Measurements from ENCODE around the gene EEF1AKMT4.

The EEF1AKMT4 gene

DNA sequence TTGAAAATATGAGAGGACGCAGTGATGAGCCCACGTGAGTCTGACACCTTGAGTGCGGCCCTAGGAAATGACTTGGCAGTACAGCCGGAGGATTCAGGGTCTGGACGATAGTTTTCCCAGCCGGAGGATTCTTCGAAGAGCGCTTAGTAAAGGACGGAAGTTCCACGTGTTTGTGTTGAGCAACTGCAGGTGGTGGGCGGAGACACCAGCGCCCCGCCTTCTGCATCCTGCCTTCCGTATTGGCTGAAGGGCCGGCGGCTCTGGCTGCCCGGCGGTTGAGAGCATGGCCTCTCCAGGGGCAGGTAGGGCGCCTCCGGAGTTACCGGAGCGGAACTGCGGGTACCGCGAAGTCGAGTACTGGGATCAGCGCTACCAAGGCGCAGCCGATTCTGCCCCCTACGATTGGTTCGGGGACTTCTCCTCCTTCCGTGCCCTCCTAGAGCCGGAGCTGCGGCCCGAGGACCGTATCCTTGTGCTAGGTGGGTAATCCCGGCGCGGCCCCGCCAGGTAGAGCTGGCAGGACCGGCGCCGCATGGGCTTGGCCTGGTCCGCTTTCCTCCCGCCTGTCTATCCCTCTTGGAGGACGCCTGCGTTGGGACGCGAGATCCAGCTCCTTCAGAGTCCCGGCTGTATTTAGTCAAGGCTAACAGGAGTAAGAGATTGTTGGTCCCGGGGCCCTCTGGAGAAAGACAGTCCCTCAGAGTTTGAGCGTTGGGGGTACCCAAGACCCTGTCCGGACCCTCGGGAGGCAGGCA is at the start of gene EEF1AKMT4:
EEF1AKMT4 (plus strand) TSS at position 261 of the 755 bp plus-strand sequence; CDS start at position 284, 23 bp downstream.
- DNase-seq, result peak; percentile 97

DNA sequence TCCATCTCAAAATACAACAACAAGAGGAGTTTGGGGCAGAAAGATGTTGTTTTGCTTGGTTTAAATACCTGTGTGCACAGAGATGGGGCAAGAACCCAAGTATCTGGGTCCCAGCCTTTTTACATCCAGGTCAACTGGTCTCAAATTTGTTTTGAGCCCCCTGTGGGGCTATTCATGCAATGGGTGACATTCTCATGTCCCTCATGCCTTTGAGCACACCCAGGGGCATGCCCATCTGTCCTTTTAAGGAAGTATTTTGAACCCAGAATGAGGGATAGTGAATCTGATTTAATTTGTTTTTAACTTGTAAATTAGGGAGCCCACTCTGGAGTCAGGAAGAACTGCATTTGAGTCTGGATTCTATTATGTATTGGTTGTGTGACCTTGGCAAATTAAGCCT is 48.6 kb upstream of the EEF1AKMT4 start:
- DNase-seq, result no peak

- no peak for DNase-seq
Observed at GRCh38 chr3:184203526-184203925, 45.9 kb upstream of the EEF1AKMT4 start.

DNA sequence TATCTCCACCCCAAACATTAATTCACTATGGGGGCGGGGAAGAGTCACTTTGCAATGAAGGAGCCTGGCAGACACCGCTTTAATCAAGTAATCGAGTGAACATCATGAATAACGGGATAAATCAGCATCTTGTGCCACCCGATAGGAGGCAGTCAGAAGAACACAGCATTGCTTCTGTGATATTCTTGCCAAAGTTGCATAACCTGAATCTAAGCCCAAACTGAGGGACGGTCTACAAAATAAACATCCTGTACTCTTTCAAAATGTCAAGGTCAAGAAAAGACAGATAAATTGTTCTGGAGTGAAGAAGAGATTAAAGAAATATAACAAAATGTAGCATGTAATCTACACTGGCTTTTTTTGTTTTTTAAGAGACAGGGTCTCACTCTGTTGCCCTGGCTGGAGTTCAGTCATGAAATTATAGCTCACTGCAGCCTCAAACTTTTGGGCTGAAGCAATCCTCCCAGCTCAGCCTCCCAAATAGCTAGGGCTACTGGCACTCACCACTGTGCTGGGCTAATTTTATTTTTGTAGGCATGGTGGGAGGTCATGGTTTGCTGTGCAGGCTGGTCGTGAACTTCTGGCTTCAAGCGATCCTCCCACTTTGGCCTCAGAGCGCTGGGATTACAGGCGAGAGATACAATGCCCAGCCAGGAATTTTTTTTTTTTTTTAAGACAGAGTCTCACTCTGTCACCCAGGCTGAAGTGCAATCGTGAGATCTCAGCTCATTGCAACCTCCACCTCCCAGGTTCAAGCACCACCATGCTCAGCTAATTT is 40.1 kb upstream of the EEF1AKMT4 start:
- DNase-seq, result no peak

DNA sequence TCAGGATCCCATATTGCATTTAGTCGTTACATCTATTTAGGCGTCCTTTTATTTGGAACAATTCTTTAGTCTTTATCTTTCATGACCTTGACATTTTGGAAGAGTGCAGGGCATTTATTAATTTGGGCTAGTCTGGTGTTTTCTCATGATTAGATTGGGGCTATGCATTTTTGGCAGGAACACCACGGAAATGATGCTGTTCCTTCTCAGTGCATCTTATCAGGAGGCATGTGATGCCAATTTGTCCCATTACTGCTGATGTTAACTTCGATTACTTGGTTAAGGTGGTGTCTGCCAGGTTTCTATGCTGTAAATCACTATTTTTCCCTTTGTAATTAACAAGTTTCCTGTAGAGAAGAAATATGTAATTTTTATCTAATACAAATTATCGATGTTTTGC is 38.2 kb upstream of the EEF1AKMT4 start:
- no peak for DNase-seq

DNA sequence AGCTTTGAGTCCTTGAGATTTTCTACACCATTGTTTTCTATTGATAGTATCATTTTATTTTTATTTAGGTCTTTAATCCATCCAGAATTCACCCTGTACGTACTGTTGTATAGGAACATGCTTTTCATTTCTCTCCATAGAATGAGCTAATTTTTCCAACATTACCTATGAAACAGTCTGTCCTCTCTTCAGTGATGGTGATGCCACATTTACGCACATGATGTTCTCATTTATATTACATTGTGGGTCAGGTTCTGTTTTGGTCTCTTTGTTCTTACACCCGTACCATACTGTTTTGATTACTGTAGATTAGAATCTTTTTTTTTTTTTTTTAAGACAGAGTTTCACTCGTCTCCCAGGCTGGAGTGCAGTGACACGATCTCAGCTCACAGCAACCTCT is 37.8 kb upstream of the EEF1AKMT4 start:
- DNase-seq, result no peak

- DNase-seq, result no peak
Observed at GRCh38 chr3:184218814-184219213, 30.7 kb upstream of the EEF1AKMT4 start.

- no peak for DNase-seq
Observed at GRCh38 chr3:184222521-184222920, 27.0 kb upstream of the EEF1AKMT4 start.

DNA sequence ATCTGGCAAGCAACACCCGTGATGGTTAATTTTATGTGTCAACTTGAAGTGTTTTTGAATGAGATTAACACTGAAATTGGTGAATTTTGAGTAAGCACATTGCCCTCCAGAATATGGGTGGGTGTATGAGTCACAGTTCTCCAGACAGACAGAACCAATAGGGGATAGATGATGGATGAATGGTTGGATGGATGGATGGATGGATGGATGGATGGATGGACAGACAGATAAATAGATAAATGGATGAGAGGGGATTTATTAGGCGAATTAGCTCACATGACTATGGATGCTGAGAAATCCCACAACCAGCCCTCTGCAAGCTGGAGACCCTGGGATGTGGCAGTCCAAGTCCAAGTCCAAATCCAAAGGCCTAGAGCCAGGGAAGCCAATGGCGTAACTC is 25.5 kb upstream of the EEF1AKMT4 start:
- DNase-seq, result no peak

GRCh38 chr3:184227481-184227935 is 22.0 kb upstream of the EEF1AKMT4 start:
- DNase-seq, result peak; percentile 53

DNA sequence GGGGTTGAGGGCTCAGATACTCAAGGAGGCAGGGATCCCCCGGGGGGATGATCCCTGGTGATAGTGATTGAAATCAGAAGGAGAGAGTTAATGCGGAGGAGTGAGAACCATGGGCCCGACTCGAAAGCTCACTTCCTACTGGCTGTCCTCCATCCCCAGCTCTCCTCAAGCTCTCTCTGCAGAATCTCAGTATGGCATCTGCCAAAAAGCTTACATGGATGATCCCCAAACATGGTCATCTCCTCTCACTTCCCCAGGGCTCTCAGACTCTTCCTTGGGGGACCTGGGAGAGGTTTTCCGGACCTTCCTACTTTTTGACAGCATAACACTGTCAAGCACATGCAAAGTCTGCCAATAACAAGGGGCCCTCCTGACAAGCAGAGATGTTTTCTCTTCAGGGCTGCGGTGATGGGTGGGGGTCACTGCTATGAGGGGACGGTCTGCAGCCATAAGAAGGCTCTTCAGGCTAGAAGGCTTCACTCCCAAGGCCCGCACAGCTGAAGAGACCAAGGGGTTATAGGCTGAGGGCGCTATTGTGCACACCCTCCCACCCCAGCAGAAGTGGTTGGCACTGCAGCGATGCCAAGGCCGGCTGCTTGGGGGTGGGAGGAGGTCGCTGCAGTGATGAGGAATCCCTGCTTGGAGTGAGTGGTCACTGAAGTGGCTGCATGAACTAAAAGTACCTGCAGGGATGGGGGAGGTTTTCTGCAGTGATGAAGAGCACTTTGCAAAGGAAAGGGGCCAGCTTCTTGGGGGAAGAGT is 20.9 kb upstream of the EEF1AKMT4 start:
- DNase-seq, result no peak

GRCh38 chr3:184229394-184230080 is 19.9 kb upstream of the EEF1AKMT4 start, which contains the start of gene VWA5B2:
Gene VWA5B2, plus strand, starts transcription at chr3:184229585. Its CDS starts 944 bp downstream, at chr3:184230529.
- DNase-seq, result peak; percentile 82

GRCh38 chr3:184230081-184230602 is 19.3 kb upstream of the EEF1AKMT4 start:
- DNase-seq, result no peak

- no peak for DNase-seq
Observed at GRCh38 chr3:184230603-184231528, 18.6 kb upstream of the EEF1AKMT4 start.

- DNase-seq, result no peak
Observed at GRCh38 chr3:184231671-184232070, 17.8 kb upstream of the EEF1AKMT4 start.

GRCh38 chr3:184233127-184233843 is 16.2 kb upstream of the EEF1AKMT4 start:
- DNase-seq, result no peak

- DNase-seq, result no peak
Observed at GRCh38 chr3:184234224-184234623, 15.2 kb upstream of the EEF1AKMT4 start.

DNA sequence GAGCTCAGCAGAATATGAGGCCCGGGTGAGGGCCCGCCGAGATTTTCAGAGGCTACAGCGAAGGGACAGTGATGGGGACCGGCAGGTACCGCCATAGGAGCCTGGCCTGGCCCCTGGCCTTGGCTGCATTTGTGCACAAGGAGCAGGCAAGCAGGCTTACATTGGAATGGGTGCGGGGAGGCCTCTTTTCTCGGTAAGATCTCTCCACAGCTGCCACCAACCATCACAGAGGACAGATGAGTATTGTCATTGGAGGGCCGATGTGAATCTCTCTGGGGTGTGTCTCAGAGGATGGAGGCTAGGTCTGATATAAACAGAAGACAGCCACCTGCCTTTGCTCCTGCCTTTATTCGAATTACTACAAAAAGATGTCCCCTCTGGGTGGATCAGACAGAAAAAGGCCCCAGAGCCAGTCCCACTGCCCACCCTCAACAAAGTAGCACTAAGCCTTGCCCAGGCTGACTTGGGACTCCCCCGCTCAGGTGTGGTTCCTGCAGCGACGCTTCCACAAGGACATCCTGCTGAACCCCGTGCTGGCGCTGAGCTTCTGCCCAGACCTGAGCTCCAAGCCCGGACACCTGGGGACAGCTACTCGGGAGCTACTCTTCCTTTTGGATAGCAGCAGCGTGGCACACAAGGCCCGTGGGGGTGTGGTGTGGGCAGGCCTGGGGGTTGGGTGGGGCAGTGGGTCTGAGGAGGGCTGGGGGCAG is 14.6 kb upstream of the EEF1AKMT4 start:
- no peak for DNase-seq

DNA sequence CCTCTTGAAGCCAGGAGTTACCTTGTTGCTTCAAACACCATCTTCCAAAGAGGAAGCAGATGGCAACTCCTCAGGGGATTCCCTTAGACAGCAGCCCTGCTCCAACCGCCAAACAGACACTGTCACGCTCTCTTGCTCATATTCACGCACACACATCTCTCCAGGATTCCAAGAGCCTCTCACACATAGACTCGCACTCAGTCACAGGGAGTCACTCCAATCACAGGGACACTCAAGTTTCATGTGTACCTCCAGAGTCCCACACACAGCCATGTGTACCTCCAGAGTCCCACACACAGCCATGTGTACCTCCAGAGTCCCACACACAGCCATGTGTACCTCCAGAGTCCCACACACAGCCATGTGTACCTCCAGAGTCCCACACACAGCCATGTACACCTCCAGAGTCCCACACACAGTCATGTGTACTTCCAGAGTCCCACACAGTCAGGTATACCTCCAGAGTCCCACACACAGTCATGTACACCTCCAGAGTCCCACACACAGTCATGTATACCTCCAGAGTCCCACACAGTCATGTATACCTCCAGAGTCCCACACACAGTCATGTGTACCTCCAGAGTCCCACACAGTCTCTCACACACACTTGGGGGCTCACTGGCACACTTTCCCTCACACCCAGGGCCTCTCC is 14.0 kb upstream of the EEF1AKMT4 start:
- no peak for DNase-seq
